SK-N-MC (cell line): ENCODE measurements around the gene TMEM25.

Experiments used
- DNase-seq: peaks from one replicate; pipeline ENCODE4 v3.0.0-alpha.2; 2011; ENCODE audit warnings: low read depth, low spot score
- H3K27ac ChIP-seq: fragments of 200-600 bp; sonication (generic); 2 replicates; pipeline ENCODE4 v1.5.1; 2016; ENCODE audit warnings: mixed run types
- H3K36me3 ChIP-seq: fragments of 200-600 bp; sonication (generic); 2 replicates; pipeline ENCODE4 v1.6.1; 2017; ENCODE audit warnings: antibody characterized with exemption, low read length, mixed read lengths; ENCODE audit not compliant: insufficient read depth
- H3K4me3 ChIP-seq: fragments of 200-600 bp; sonication (generic); 2 replicates; pipeline ENCODE4 v1.5.1; 2016
- H3K9ac ChIP-seq: fragments of 200-600 bp; sonication (generic); 2 replicates; pipeline ENCODE4 v1.8.0; 2017; ENCODE audit warnings: mixed run types, mixed read lengths; ENCODE audit not compliant: insufficient read length
- H3K9me3 ChIP-seq: fragments of 200-600 bp; sonication (generic); 2 replicates; pipeline ENCODE4 v1.6.1; 2017; ENCODE audit warnings: low read depth, mild to moderate bottlenecking, antibody characterized with exemption, low read length, moderate library complexity, mixed read lengths
- EZH2 ChIP-seq: fragments of 200-600 bp; sonication (generic); IDR thresholded peaks from one replicate; pipeline ENCODE4 v1.6.1; 2017; ENCODE audit warnings: antibody characterized with exemption
- FOXP2 ChIP-seq: optimal IDR thresholded peaks from 2 replicates; pipeline ENCODE3; 2011; ENCODE audit warnings: mild to moderate bottlenecking, moderate library complexity; ENCODE audit not compliant: insufficient read depth; ENCODE audit errors: extremely low read length, control extremely low read depth
- POLR2AphosphoS5 ChIP-seq: IDR thresholded peaks from 2 replicates; pipeline ENCODE4 v1.6.1; 2012; ENCODE audit warnings: mild to moderate bottlenecking, low read depth, low read length, borderline replicate concordance

TMEM25 gene

GRCh38 chr11:118511601-118512000 lies 19.4 kb upstream of the TMEM25 start:
- no peak for DNase-seq
- H3K9me3 ChIP-seq: no peaks in the 10 kb centered on the region
- TF ChIP-seq FOXP2 (no peak), EZH2 (no peak), POLR2AphosphoS5 (no peak)
- H3K36me3 ChIP-seq: peaks cover 95% of the 10 kb centered on the region
- no peak overlapping the region for H3K27ac ChIP-seq
- no peak overlapping the region for H3K9ac ChIP-seq
- H3K4me3 ChIP-seq: no peak overlapping the region

- H3K27ac ChIP-seq: no peak overlapping the region
- DNase-seq: no peak
- no peak overlapping the region for H3K4me3 ChIP-seq
- no peak for TF ChIP-seq FOXP2
- TF ChIP-seq POLR2AphosphoS5: no peak
- no peak for TF ChIP-seq EZH2
- no peak overlapping the region for H3K9ac ChIP-seq
- H3K9me3 ChIP-seq: no peaks in the 10 kb centered on the region
- H3K36me3 ChIP-seq: peaks cover 84% of the 10 kb centered on the region
These were observed 16.9 kb upstream of the TMEM25 start for GRCh38 chr11:118514103-118514502.

- Histone ChIP-seq H3K36me3 (peaks cover 83% of the 10 kb centered on the region), H3K9me3 (no peaks in the 10 kb centered on the region), H3K9ac (no peak overlapping the region), H3K4me3 (no peak overlapping the region), H3K27ac (no peak overlapping the region)
- no peak for TF ChIP-seq POLR2AphosphoS5
- TF ChIP-seq FOXP2: no peak
- TF ChIP-seq EZH2: no peak
- DNase-seq: no peak
These were observed 11.4 kb upstream of the TMEM25 start for GRCh38 chr11:118519549-118519948.

GRCh38 chr11:118521892-118522311 lies 9.1 kb upstream of the TMEM25 start:
- Histone ChIP-seq H3K9ac (no peak overlapping the region), H3K9me3 (no peaks in the 10 kb centered on the region), H3K36me3 (peaks cover 67% of the 10 kb centered on the region), H3K27ac (no peak overlapping the region), H3K4me3 (no peak overlapping the region)
- no peak for DNase-seq
- no peak for TF ChIP-seq POLR2AphosphoS5
- TF ChIP-seq EZH2: no peak

- Histone ChIP-seq H3K9ac (no peak overlapping the region), H3K36me3 (peaks cover 62% of the 10 kb centered on the region), H3K4me3 (no peak overlapping the region), H3K27ac (no peak overlapping the region), H3K9me3 (no peaks in the 10 kb centered on the region)
- DNase-seq: no peak
- TF ChIP-seq FOXP2: no peak
- TF ChIP-seq POLR2AphosphoS5: no peak
- TF ChIP-seq EZH2: no peak
These were observed 8.4 kb upstream of the TMEM25 start for GRCh38 chr11:118522571-118523072.

- Histone ChIP-seq H3K27ac (no peak overlapping the region), H3K4me3 (no peak overlapping the region), H3K9me3 (no peaks in the 10 kb centered on the region), H3K36me3 (peaks cover 54% of the 10 kb centered on the region), H3K9ac (no peak overlapping the region)
- no peak for TF ChIP-seq EZH2
- TF ChIP-seq POLR2AphosphoS5: no peak
- TF ChIP-seq FOXP2: no peak
- DNase-seq: no peak
These were observed 6.6 kb upstream of the TMEM25 start for GRCh38 chr11:118524356-118524755.

GRCh38 chr11:118524757-118525470 lies 6.1 kb upstream of the TMEM25 start:
- H3K4me3 ChIP-seq: no peak overlapping the region
- no peak for DNase-seq
- no peaks in the 10 kb centered on the region for H3K9me3 ChIP-seq
- no peak overlapping the region for H3K27ac ChIP-seq
- H3K9ac ChIP-seq: no peak overlapping the region
- TF ChIP-seq POLR2AphosphoS5: no peak
- TF ChIP-seq EZH2: no peak
- no peak for TF ChIP-seq FOXP2
- H3K36me3 ChIP-seq: peaks cover 49% of the 10 kb centered on the region

GRCh38 chr11:118526688-118527087 lies 4.3 kb upstream of the TMEM25 start:
- no peak overlapping the region for H3K4me3 ChIP-seq
- DNase-seq: no peak
- peaks cover 31% of the 10 kb centered on the region for H3K36me3 ChIP-seq
- no peak overlapping the region for H3K9ac ChIP-seq
- no peak overlapping the region for H3K27ac ChIP-seq
- no peak for TF ChIP-seq EZH2
- no peak for TF ChIP-seq FOXP2
- TF ChIP-seq POLR2AphosphoS5: no peak
- no peaks in the 10 kb centered on the region for H3K9me3 ChIP-seq

- H3K9me3 ChIP-seq: no peaks in the 10 kb centered on the region
- no peak for DNase-seq
- no peak within 1 kb of the TSS for H3K9ac ChIP-seq
- H3K36me3 ChIP-seq: peaks cover 27% of the 10 kb centered on the region
- no peak within 1 kb of the TSS for H3K4me3 ChIP-seq
- TF ChIP-seq FOXP2 (no peak), POLR2AphosphoS5 (no peak), EZH2 (no peak)
- no peak within 1 kb of the TSS for H3K27ac ChIP-seq
These were observed 3.9 kb upstream of the TMEM25 start, which contains the start of gene TTC36 for GRCh38 chr11:118527109-118527508. TTC36 (plus strand) TSS chr11:118527474; CDS start chr11:118527495, 21 bp downstream.
